Measurements from ENCODE around the gene CD44. TPM values are rescaled to one million over a fixed set of nuclear protein-coding genes. Genes with fewer than 3 reads are reported as not detected.

The CD44 gene
- total RNA-seq, 6 experiments from 2014 or later, result 12.2 to 64.1 (median 22.9) TPM

- peaks cover 0 to 18% (median 3%) of the 10 kb centered on the region in 4 donors for H3K4me1 ChIP-seq
- intact Hi-C loops (cut with DNase I), result no loop called here
- TF ChIP-seq POLR2A (IDR thresholded peaks at IDR 0.05) (no peak), CTCF (IDR thresholded peaks at IDR 0.05) (no peak)
- WGBS (ENCODE audit: insufficient coverage, low coverage, low lambda C conversion rate, missing lambda C conversion rate), result 81% methylated on average over 4 of the region's 5 CpGs
- DNase-seq (peak in 1 of 3 donors; percentile 33), ATAC-seq (peak; percentile 29 to 42 (median 33))
- H3K27me3 ChIP-seq, result no peaks in the 10 kb centered on the region
- H3K9me3 ChIP-seq, result no peaks in the 10 kb centered on the region
- H3K4me3 ChIP-seq, result no peak overlapping the region
- H3K36me3 ChIP-seq, result no peaks in the 10 kb centered on the region
- H3K27ac ChIP-seq, result peak overlapping the region in 2 of 3 donors; percentile 7 to 13
Observed at GRCh38 chr11:35236667-35237003, 97.7 kb downstream of the CD44 start.

GRCh38 chr11:35237351-35237750, 98.4 kb downstream of the CD44 start:
- DNase-seq (no peak), ATAC-seq (no peak)
- 74% methylated on average over 1 of the region's 1 CpG for WGBS (ENCODE audit: insufficient coverage, low coverage, low lambda C conversion rate, missing lambda C conversion rate)
- peaks cover 0 to 18% (median 3%) of the 10 kb centered on the region in 4 donors for H3K4me1 ChIP-seq
- H3K4me3 ChIP-seq, result no peak overlapping the region
- TF ChIP-seq CTCF (IDR thresholded peaks at IDR 0.05) (no peak), POLR2A (IDR thresholded peaks at IDR 0.05) (no peak)
- no peak overlapping the region for H3K27ac ChIP-seq
- no peaks in the 10 kb centered on the region for H3K9me3 ChIP-seq
- no peaks in the 10 kb centered on the region for H3K27me3 ChIP-seq
- no peaks in the 10 kb centered on the region for H3K36me3 ChIP-seq
- intact Hi-C loops (cut with DNase I), result no loop called here

GRCh38 chr11:35237860-35238715, 99.1 kb downstream of the CD44 start:
- H3K27me3 ChIP-seq, result no peaks in the 10 kb centered on the region
- H3K4me3 ChIP-seq, result no peak overlapping the region
- H3K36me3 ChIP-seq, result no peaks in the 10 kb centered on the region
- intact Hi-C loops (cut with DNase I), result no loop called here
- WGBS (ENCODE audit: insufficient coverage, low coverage, low lambda C conversion rate, missing lambda C conversion rate), result 33% methylated on average over 13 of the region's 15 CpGs
- no peaks in the 10 kb centered on the region for H3K9me3 ChIP-seq
- no peak overlapping the region for H3K27ac ChIP-seq
- DNase-seq, result peak in 1 of 3 donors; percentile 59
- ATAC-seq, result peak; percentile 55 to 71 (median 64)
- peaks cover 0 to 18% (median 3%) of the 10 kb centered on the region in 4 donors for H3K4me1 ChIP-seq
- TF ChIP-seq POLR2A (IDR thresholded peaks at IDR 0.05) (no peak), CTCF (IDR thresholded peaks at IDR 0.05) (peak; percentile 79 to 87 (median 85))

GRCh38 chr11:35238882-35239281, 99.9 kb downstream of the CD44 start:
- peaks cover 0 to 18% (median 3%) of the 10 kb centered on the region in 4 donors for H3K4me1 ChIP-seq
- WGBS (ENCODE audit: insufficient coverage, low coverage, low lambda C conversion rate, missing lambda C conversion rate), result 60% methylated on average over 1 of the region's 1 CpG
- TF ChIP-seq CTCF (IDR thresholded peaks at IDR 0.05) (no peak), POLR2A (IDR thresholded peaks at IDR 0.05) (no peak)
- no peak for DNase-seq
- H3K4me3 ChIP-seq, result no peak overlapping the region
- no peaks in the 10 kb centered on the region for H3K36me3 ChIP-seq
- H3K27ac ChIP-seq, result no peak overlapping the region
- peak; percentile 39 to 53 (median 49) for ATAC-seq
- H3K27me3 ChIP-seq, result no peaks in the 10 kb centered on the region
- H3K9me3 ChIP-seq, result no peaks in the 10 kb centered on the region
- intact Hi-C loops (cut with DNase I), result no loop called here

Data from right lobe of liver (tissue), 6 donors.